Measurements from ENCODE around the gene CRYGN. TPM values are rescaled to one million over a fixed set of nuclear protein-coding genes. Genes with fewer than 3 reads are reported as not detected.

CRYGN gene
- not detected for total RNA-seq
- long read RNA-seq: 0 reads

- intact Hi-C loops (cut with DNase I): no loop called here
- TF ChIP-seq CTCF (IDR thresholded peaks at IDR 0.05): no peak
- Histone ChIP-seq H3K4me3 (peak within 1 kb of the TSS; percentile 31), H3K9me3 (no peaks in the 10 kb centered on the region), H3K27me3 (no peaks in the 10 kb centered on the region), H3K36me3 (no peaks in the 10 kb centered on the region), H3K27ac (no peak within 1 kb of the TSS), H3K4me1 (peaks cover 13% of the 10 kb centered on the region)
- peak; percentile 31 for ATAC-seq
- peak; percentile 58 for DNase-seq
These were observed at the start of gene CRYGN for GRCh38 chr7:151439855-151440798. CRYGN (minus strand) TSS chr7:151440141; CDS start chr7:151439917, 224 bp downstream.

DNA sequence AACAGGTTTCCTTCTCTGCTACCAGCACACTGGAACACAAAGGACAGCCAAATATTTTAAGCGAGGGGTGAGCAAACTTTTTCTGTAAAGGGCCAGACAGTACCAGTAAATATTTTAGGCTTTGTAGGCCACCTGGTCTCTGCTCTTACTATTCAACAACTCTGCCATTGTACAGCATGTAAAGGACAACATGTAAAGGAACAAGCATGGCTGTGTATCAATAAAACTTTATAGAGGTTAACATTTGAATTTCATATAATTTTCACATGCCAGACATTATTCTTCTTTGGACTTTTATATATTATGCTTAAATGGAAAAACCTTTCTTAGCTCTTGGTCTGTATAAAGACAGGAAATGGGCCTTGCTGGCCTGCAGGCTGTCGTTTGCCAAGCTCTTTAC, 49.6 kb upstream of the CRYGN start:
- Histone ChIP-seq H3K27ac (no peak overlapping the region), H3K36me3 (peaks cover 56% of the 10 kb centered on the region), H3K4me3 (no peak overlapping the region), H3K9me3 (no peaks in the 10 kb centered on the region), H3K4me1 (peaks cover 37% of the 10 kb centered on the region), H3K27me3 (no peaks in the 10 kb centered on the region)
- no peak for TF ChIP-seq CTCF (IDR thresholded peaks at IDR 0.05)
- intact Hi-C loops (cut with DNase I): no loop called here
- DNase-seq (no peak), ATAC-seq (no peak)

DNA sequence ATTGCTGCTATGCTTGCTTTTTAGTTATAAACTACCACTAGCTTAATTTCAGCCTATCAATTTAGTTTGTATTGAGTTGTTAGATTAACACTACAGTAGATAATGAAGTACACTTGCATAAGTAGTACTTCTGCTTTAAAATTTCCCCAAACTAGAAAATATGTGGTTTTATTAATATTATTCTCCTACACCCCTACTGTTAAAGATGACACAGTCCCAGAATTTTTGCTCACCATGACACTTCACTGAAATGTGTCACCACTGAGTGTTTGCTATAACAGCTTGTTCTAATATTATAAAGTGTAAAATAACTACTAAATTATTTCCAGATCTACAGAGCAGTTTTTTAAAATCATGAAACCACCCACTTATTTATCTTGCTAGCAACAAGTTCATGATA, 48.2 kb upstream of the CRYGN start:
- H3K27ac ChIP-seq: no peak overlapping the region
- H3K9me3 ChIP-seq: no peaks in the 10 kb centered on the region
- no peak for DNase-seq
- no peak for TF ChIP-seq CTCF (IDR thresholded peaks at IDR 0.05)
- intact Hi-C loops (cut with DNase I): no loop called here
- no peak overlapping the region for H3K4me3 ChIP-seq
- H3K4me1 ChIP-seq: peaks cover 31% of the 10 kb centered on the region
- peaks cover 70% of the 10 kb centered on the region for H3K36me3 ChIP-seq
- no peaks in the 10 kb centered on the region for H3K27me3 ChIP-seq
- no peak for ATAC-seq

DNA sequence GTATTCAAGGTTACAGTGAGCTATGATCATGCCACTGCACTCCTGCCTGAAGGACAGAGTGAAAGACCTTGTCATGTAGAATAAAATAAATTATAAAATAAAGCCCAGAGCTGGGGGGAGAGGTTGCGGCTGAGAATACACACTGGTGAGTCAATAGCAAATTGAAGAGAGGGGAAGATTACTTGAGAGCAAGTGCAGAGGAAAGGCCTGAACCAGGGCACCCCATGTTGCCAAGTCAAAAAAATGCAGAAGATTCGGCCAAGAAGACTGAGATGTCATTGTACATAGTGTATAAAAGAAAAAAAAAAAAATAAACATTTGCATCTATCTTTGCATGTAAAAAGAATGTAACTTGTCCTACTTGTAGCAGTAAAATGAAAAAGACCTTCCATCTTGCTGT, 47.3 kb upstream of the CRYGN start:
- intact Hi-C loops (cut with DNase I): no loop called here
- ATAC-seq: no peak
- TF ChIP-seq CTCF (IDR thresholded peaks at IDR 0.05): no peak
- Histone ChIP-seq H3K4me1 (peaks cover 31% of the 10 kb centered on the region), H3K27me3 (no peaks in the 10 kb centered on the region), H3K4me3 (no peak overlapping the region), H3K36me3 (peaks cover 77% of the 10 kb centered on the region), H3K9me3 (no peaks in the 10 kb centered on the region), H3K27ac (no peak overlapping the region)
- no peak for DNase-seq

- Histone ChIP-seq H3K4me3 (no peak overlapping the region), H3K9me3 (no peaks in the 10 kb centered on the region), H3K27me3 (no peaks in the 10 kb centered on the region), H3K27ac (no peak overlapping the region), H3K4me1 (peaks cover 23% of the 10 kb centered on the region), H3K36me3 (peaks cover 88% of the 10 kb centered on the region)
- DNase-seq: no peak
- no peak for ATAC-seq
- TF ChIP-seq CTCF (IDR thresholded peaks at IDR 0.05): no peak
- intact Hi-C loops (cut with DNase I): no loop called here
These were observed 46.1 kb upstream of the CRYGN start for GRCh38 chr7:151486074-151486473.

Measured in upper lobe of right lung (tissue), 1 donor.